ENCODE data around the gene STK10.

Gene STK10

DNA sequence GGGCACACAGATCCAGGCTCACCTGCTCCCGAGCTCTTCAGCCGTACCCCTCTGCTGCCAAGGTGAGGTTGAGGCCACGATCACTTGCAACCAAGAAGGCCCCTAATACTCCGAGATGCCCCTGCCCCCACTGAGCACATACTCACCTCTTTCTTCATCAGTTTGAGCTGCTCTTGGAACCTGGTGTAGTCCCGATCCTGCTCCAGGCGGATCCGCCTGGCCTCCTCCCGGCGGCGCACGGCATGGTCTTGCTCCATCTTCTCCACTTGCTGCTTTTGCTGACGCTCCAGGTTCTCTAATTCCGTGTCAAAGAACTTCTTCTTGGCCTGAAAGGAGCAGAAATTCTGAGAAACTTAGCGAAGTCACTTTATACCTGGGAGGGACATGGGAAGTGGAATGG, 105.8 kb downstream of the STK10 start:
- DNase-seq: no peak

DNA sequence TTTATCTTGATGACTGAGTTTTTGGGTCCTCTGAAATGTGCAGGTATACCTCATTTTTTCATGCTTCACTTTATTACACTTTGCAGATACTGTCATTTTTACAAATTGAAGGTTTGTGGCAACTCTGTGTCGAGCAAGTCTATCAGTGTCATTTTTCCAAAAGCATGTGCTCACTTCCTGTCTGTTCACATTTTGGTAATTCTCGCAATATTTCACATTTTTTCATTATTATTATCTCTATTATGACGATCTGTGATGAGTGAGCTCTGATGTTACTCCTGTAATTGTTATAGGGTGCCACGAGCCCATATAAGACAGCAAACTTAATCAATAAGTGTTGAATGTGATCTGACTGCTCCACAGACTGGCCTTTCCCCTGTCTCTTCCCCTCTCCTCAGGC, 108.1 kb downstream of the STK10 start:
- DNase-seq: no peak

- no peak for DNase-seq
Observed at GRCh38 chr5:172078726-172079345, 109.2 kb downstream of the STK10 start.

DNA sequence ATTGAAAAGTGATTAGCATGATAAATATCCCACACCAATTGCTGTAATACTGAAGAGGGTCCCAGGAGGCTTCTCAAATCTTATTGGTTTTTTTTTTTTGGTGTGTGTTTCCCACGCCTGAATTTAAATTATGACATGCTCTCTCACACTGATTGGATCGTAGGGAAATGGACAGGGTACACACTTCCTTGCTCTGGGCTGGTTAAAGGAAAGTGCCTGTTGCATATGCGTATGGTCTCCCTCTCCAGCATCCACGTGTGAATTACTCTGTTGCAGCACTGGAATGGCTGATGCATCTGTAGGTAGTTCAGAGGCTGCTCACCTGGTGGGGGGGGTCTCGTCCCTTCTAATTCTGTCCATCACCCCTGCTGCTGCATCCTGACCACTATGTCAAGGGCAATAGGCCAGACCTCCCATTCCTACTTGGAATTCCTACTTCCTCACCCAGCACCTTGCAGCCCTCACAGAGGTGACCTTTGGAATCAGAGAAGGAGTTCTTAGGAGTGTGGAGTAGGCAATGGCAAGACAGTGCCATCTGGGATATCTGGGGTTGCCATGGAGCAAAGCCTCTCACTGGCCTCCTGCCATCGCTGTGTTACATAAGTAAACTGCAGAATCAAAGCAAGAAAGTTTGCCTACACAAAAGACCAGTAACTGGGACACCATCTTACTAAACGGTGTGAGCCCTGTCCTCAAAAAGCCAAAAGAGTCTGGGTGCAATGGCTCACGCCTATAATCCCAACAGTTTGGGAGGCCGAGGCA, 110.2 kb downstream of the STK10 start:
- DNase-seq: no peak

DNA sequence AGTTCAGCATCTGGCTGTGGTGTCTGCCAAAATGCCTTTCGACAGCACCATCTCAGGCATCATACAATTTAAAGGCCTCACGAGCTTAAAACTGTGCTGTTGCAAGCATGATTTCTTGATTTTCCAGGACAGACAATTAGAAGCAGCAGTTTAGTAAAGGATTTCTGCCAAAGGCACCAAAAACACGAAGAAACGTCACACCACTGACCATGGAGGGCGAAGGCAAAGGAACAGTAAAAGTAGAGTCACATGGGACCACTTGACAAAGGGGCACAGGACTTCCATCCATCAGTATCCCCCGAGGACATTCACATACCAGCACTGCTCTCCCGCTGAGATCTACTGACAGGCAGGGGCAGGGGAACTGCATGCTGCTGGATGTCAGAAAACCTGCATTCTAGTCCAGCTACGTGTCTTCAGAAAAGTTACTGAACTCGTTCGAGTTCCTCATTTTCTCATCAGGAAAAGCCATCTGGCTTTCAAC, 111.2 kb downstream of the STK10 start:
- no peak for DNase-seq

DNA sequence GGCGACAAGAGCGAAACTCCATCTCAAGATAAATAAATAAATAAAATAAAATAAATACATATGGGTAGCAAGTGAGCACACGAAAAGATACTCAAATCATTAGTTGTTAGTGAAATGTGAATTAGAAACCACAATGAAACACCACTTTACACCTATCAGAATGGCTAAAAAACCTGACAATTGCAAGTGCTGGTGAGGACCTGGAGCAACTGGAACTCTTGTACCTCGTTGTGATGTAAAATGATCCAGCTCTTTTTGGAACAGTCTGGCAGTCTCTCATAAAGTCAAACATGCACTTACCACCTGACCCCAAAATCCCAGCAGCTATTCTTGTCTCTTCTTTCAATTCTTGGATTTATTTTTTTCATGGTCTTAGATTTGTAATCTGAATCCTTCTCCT, 112.4 kb downstream of the STK10 start:
- DNase-seq: no peak

DNA sequence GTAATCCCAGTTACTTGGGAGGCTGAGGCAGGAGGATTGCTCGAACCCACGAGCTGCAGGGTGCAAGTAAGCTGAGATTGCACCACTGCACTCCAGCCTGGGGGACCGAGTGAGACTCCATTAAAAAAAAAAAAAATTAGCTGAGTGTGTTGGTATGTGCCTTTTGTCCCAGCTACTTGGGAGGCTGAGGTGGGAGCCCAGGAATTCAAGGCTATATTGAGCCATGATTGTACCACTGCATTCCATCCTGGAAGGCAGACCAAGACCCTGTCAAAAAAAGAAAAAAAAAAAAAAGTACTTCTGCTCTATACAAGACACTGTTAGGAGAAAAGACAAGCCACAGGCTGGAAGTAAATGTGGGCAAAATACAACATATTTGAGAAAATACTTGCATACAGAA, 113.1 kb downstream of the STK10 start:
- DNase-seq: no peak

GRCh38 chr5:172071309-172071875, 116.6 kb downstream of the STK10 start:
- no peak for DNase-seq

GRCh38 chr5:172065431-172066065, 122.5 kb downstream of the STK10 start:
- DNase-seq: no peak

DNA sequence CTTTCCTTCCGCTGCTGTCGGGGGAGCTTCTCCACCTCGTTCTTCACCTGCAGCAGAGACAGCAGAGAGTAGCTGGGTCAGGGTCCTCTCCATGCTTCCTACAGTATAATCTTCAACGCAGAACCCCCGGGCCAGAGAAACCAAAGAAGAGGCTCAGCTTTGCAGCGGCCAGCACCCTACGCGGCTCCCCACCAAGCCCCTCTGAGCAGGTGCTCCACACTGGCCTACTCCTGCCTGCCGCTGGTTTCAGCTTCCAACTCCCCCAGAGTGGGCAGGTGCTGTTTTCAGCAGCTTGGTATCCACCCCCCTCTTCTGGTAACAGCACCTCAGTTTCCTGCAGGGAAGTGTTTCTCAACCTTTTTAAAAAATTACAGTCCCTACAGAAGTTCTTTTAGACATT, 123.3 kb downstream of the STK10 start:
- DNase-seq: no peak

DNA sequence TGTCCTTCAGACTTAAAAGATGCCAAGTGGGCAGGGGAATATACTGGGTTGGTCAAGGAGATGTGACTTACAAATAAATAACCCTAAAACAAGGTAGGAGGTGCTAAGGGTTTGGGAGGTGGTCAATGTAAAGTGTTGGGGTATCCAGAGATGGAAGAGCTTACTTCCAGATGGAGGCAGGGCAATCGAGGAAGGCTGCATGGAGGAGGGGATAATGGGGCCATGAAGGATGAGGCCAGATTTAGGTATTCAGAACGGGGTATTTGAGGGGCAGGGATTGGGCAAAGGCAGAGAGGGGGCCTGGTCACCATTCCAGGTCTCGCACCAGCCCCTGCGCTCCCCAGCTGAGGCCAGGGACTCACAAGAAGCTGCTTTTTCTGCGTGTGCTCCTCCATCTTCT, 123.7 kb downstream of the STK10 start:
- DNase-seq: no peak

DNA sequence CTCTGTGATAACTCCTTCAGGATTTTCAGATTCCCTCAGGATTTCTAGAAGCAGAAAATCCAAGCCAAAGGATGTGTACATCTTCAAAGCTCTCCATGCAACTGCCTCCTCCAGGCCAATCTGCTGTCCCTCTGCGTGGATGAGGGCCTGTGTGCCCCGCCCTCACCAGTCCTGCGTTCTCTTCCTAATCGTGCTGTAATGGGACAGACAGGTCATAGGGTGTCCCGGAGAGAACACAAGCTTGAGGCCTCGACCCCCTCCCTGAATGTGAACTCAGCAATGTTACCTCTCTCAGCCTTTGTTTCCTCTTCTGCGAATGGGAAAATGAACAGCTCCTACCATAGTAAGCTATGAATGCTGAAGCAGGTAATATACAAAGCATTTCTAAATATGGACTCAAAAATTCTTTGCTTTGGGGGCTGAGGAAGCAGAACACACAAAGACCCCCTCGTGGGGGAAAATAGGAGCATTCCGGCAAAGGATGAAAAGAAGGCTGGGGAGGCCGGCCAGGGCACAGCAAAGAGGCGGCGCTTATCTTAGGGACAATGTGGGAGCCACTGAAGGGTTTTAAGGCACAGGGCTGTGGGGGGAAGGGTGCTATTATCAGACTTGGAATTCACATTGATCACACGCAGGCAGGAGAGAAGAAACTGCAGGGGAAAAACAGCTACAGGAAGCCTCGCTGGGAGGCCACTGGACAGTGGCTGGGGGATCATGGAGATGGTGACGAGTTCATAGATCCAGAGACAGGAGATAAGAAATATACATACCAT, 124.4 kb downstream of the STK10 start:
- DNase-seq: no peak

- DNase-seq: no peak
Observed at GRCh38 chr5:172059661-172060100, 128.3 kb downstream of the STK10 start.

DNA sequence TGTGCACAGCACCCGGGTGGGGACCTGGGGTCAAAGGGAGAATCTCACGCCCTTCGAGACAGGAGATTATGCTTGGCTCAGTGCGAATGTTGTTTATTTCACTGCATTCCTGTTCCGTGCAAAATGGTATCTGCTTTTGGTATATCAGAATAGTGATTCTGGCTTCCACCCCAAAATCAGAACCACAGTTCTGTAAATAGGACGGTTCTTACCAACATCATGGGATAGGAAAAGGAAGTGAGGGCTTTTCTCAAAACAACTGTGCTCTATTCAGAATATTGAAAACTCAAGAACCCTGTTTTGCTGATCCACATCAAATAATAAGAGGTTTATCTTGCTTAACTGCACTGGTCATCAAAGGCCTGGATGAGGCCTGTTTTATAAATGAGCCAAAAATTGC, 129.9 kb downstream of the STK10 start:
- DNase-seq: no peak

GRCh38 chr5:172055996-172056395, 132.0 kb downstream of the STK10 start:
- no peak for DNase-seq

DNA sequence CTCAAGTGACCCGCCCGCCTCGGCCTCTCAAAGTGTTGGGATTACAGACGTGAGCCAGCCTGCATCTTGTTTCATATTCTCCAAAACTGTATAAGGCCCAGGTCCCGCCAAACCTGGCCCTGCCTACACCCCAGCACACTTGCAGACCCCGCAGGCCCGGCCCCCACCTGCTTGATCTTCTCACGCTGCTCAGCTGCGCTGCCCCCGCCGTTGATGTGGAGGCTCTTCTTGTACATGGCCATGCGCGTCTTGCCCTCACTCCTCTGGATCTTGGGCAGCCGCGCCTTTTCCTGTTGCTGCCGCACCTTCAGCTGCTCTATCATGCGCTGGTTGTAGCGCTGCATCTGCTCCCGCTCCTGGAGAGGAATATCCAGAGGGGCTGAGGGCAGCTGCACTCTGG, 132.6 kb downstream of the STK10 start:
- no peak for DNase-seq

DNA sequence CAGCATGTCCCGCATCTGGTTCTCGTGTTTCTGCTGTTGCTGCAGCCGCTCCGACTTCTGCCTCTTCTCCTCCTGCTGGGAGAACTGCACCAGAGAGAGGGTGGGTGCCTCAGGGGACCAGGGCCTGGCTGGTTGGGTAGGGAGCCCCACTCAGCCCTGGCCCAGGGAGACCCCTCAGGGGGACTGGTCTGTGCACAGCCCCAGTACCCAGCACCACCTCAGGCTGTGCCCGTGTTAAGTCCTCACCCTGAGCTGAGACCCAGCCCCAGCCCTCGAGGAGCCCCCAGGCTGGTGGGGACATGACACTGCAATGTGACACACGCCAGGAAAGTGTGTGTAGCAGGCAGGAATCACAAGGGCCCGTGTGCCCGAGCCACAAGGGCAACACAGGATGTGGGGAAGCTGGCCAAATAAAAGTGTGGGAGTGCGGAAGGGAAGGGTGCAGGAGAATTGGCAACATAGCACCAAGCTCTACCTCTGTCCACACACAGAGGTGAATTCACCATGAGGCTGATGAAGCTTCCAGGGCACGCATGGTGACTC, 133.3 kb downstream of the STK10 start:
- no peak for DNase-seq

- no peak for DNase-seq
Observed at GRCh38 chr5:172052450-172053236, 135.4 kb downstream of the STK10 start.

DNA sequence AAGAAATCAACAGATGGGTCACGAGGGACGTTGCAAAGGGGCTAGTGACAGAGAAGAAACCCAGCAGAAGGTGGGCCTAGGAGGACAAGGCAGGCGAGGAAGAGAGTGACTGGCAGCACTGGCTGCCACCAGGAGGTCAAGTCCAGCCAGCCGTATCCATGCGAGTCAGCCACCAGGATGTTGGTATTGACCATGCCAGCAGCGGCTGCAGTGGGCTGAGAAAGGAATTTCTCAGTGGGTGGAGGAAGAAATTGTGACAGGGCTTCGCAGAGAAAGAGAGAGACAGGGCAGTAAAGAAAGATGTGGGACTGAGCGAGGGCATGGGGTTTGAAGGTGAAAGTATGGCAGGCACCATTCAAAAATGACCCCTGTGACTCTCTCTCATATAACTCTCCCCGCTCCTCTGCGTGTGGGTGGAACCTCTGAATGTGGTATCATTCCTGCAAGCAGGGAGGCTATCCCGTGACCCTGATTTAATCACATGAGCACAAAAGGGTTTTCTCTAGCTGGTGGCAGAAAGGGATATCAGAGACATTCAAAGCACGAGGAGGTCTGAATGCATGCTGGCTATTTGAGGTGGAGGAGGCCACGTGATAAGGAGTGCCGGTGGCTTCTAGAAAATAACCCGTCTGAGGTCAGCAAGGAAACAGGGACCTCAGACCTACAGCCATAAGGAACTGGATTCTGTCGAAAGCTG, 136.2 kb downstream of the STK10 start:
- no peak for DNase-seq

GRCh38 chr5:172050080-172050479, 137.9 kb downstream of the STK10 start:
- DNase-seq: no peak

DNA sequence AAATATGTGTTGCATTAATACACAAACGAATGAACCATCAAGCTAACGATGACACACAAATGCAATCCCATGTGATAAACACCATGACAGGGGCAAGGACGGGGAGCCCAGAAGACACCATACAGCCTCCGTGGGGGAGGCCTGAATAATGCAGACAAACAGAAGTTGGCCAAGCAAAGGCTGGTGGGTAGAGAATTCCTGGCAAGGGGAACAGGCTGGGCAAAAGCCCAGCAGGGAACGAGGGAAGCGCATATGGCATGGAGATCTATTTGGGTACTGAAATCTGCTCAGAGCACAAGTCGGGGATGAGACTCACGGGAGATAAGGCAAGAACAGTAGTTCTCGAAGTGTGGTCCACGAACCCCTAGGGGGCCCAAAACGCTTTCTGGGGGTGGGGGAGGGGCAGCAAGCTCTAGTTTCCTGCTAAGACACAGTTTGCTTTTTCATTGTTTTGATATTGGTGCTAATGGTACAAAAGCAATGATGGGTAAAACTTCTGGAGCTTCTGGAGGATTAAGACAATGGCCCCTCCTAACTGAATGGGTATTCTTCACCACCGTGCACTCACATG, 138.7 kb downstream of the STK10 start:
- DNase-seq: no peak

Measured in NCI-H1105 (cell line).